SU-DHL-6 (cell line): Measurements from ENCODE around the gene DSCAML1.

Source experiments
- H2AFZ ChIP-seq: fragments of 200-600 bp; sonication (generic); 2 replicates; pipeline ENCODE4 v1.6.1; 2014; ENCODE audit warnings: low read depth, mild to moderate bottlenecking, moderate library complexity, mixed read lengths, antibody characterized with exemption, low read length; ENCODE audit not compliant: severe bottlenecking
- H3F3A ChIP-seq: fragments of 200-600 bp; shearing (Covaris generic); 2 replicates; pipeline ENCODE4 v1.6.0; 2016; ENCODE audit warnings: antibody characterized with exemption, mild to moderate bottlenecking; ENCODE audit not compliant: insufficient read depth
- H3K27ac ChIP-seq: fragments of 200-600 bp; sonication (generic); 2 replicates; pipeline ENCODE4 v1.5.1; 2016; ENCODE audit warnings: low read depth, mild to moderate bottlenecking, low read length, moderate library complexity, mixed read lengths
- H3K27me3 ChIP-seq: fragments of 200-600 bp; sonication (generic), shearing (Covaris generic); 2 replicates; pipeline ENCODE4 v1.6.0; 2014; ENCODE audit warnings: mild to moderate bottlenecking, low read length
- H3K36me3 ChIP-seq: fragments of 200-600 bp; sonication (generic); 2 replicates; pipeline ENCODE4 v1.6.1; 2014; ENCODE audit warnings: mild to moderate bottlenecking, low read length, mixed read lengths
- H3K4me2 ChIP-seq: fragments of 300-600, 200-600 bp; shearing (Covaris generic), sonication (generic); 2 replicates; pipeline ENCODE4 v1.6.0; 2014; ENCODE audit warnings: low read length, low read depth, mild to moderate bottlenecking; ENCODE audit not compliant: poor library complexity, severe bottlenecking
- H3K4me3 ChIP-seq: fragments of 200-600 bp; sonication (generic); 2 replicates; pipeline ENCODE4 v1.5.1; 2014; ENCODE audit warnings: antibody characterized with exemption, low read length, mild to moderate bottlenecking, mixed read lengths; ENCODE audit not compliant: insufficient read depth, poor library complexity, severe bottlenecking
- H3K79me2 ChIP-seq: fragments of 200-600 bp; sonication (generic); 2 replicates; pipeline ENCODE4 v1.6.1; 2014; ENCODE audit warnings: mild to moderate bottlenecking, low read length, moderate library complexity; ENCODE audit not compliant: insufficient read depth
- H3K9ac ChIP-seq: fragments of 200-600 bp; sonication (generic); 2 replicates; pipeline ENCODE4 v1.7.0; 2014; ENCODE audit warnings: mild to moderate bottlenecking, low read length
- H3K9me2 ChIP-seq: fragments of 200-600 bp; sonication (generic); replicated peaks from 2 replicates; pipeline ENCODE4 v1.6.1; 2014; ENCODE audit warnings: low read length; ENCODE audit not compliant: insufficient read depth
- H3K9me3 ChIP-seq: fragments of 200-600 bp; sonication (generic); 2 replicates; pipeline ENCODE4 v1.6.1; 2014; ENCODE audit warnings: low read length, mixed read lengths; ENCODE audit not compliant: insufficient read depth
- H4K20me1 ChIP-seq: fragments of 200-600 bp; sonication (generic); 2 replicates; pipeline ENCODE4 v1.6.1; 2014; ENCODE audit warnings: low read depth, mild to moderate bottlenecking, antibody characterized with exemption, low read length, moderate library complexity, mixed read lengths
- EZH2phosphoT487 ChIP-seq: fragments of 200-600 bp; sonication (generic), shearing (Covaris generic); conservative IDR thresholded peaks from 2 replicates; pipeline ENCODE4 v1.6.1; 2018; ENCODE audit warnings: mild to moderate bottlenecking, antibody characterized with exemption, low read length, moderate library complexity, mixed read lengths
- TF ChIP-seq, protein P1 (sequence below): fragments of 200-600 bp; sonication (generic); IDR thresholded peaks from one replicate; pipeline ENCODE4 v1.5.1; 2017; ENCODE audit warnings: antibody characterized with exemption, mild to moderate bottlenecking, low read length, moderate library complexity; ENCODE audit not compliant: insufficient read depth, poor library complexity, severe bottlenecking

Gene DSCAML1

DNA sequence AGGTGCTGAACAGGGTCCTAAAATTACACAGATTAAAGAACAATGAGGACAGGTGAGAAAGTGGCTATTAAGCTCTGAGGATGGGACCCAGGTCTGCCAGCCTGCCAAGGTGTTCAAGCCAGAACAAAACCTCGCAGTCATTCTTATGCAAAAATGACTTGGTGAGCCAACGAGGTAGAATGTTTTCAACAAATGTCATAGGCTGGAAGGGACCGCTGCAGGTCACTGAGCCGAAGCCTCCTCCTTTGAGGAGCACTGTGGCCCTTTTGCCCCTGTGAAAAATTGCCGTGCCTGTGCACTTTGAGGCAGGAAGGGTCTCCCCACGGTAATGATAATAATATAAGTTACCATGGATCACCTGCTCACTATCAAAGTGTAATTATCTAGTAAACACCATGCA lies 216.2 kb downstream of the DSCAML1 start:
- Histone ChIP-seq H3K9ac (no peak overlapping the region), H3K79me2 (no peaks in the 10 kb centered on the region), H4K20me1 (no peaks in the 10 kb centered on the region), H3K27ac (no peak overlapping the region), H3K4me3 (no peak overlapping the region), H3K9me2 (no peaks in the 10 kb centered on the region), H2AFZ (no peak overlapping the region), H3K4me2 (no peak overlapping the region), H3F3A (no peaks in the 10 kb centered on the region), H3K9me3 (no peaks in the 10 kb centered on the region), H3K27me3 (no peaks in the 10 kb centered on the region), H3K36me3 (no peaks in the 10 kb centered on the region)
- no peak for TF ChIP-seq EZH2phosphoT487
- TF ChIP-seq, protein P1, sequence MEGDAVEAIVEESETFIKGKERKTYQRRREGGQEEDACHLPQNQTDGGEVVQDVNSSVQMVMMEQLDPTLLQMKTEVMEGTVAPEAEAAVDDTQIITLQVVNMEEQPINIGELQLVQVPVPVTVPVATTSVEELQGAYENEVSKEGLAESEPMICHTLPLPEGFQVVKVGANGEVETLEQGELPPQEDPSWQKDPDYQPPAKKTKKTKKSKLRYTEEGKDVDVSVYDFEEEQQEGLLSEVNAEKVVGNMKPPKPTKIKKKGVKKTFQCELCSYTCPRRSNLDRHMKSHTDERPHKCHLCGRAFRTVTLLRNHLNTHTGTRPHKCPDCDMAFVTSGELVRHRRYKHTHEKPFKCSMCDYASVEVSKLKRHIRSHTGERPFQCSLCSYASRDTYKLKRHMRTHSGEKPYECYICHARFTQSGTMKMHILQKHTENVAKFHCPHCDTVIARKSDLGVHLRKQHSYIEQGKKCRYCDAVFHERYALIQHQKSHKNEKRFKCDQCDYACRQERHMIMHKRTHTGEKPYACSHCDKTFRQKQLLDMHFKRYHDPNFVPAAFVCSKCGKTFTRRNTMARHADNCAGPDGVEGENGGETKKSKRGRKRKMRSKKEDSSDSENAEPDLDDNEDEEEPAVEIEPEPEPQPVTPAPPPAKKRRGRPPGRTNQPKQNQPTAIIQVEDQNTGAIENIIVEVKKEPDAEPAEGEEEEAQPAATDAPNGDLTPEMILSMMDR, result no peak

DNA sequence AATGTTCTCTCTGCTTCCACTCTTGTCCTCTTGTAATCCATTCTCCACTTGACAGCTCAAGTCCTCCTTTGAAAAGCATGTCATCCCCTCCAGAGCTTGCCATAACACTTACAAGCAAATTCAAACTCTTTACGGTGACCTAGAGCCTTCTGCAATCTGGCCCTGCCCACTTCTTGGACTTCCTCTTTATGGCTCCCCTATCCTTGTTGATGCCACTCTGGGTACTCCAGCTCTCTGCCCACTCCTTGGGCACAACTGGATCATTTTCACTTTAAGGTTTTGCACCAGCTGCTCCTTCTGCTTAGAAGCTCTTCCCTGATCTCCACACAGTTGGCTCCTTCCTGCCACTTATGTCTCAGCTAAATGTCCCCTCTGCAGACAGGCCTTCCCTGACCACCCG lies 217.9 kb downstream of the DSCAML1 start:
- no peaks in the 10 kb centered on the region for H3K9me3 ChIP-seq
- H3F3A ChIP-seq, result no peaks in the 10 kb centered on the region
- no peak for TF ChIP-seq EZH2phosphoT487
- TF ChIP-seq, protein P1, result no peak
- H3K4me2 ChIP-seq, result no peak overlapping the region
- H3K79me2 ChIP-seq, result no peaks in the 10 kb centered on the region
- no peaks in the 10 kb centered on the region for H3K27me3 ChIP-seq
- no peak overlapping the region for H3K4me3 ChIP-seq
- no peaks in the 10 kb centered on the region for H4K20me1 ChIP-seq
- no peak overlapping the region for H3K9ac ChIP-seq
- no peak overlapping the region for H2AFZ ChIP-seq
- H3K36me3 ChIP-seq, result no peaks in the 10 kb centered on the region
- H3K27ac ChIP-seq, result no peak overlapping the region
- H3K9me2 ChIP-seq, result no peaks in the 10 kb centered on the region

DNA sequence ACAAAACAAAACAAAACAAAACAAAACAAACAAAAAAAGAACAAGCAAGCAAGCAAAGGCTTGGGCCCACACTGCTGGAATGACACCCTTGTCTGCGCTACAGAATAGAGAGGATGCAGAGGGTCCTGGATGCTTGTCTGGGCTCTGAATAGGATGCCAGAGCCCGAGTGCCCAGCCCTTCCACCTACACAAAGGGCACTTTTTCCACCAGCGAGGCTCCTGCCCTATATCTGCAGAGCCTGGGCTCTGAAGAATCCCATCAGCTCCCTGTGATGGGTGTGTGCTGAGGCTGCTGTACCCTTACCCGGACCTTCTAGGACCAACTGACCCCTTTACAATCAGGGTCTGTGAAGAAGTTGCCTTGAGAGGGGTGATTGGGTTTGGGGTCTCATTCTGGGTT lies 221.2 kb downstream of the DSCAML1 start:
- H4K20me1 ChIP-seq, result no peaks in the 10 kb centered on the region
- no peak overlapping the region for H3K4me3 ChIP-seq
- no peaks in the 10 kb centered on the region for H3K79me2 ChIP-seq
- H3K4me2 ChIP-seq, result no peak overlapping the region
- H2AFZ ChIP-seq, result no peak overlapping the region
- H3K9me3 ChIP-seq, result no peaks in the 10 kb centered on the region
- no peak overlapping the region for H3K9ac ChIP-seq
- H3F3A ChIP-seq, result no peaks in the 10 kb centered on the region
- TF ChIP-seq, protein P1, result no peak
- TF ChIP-seq EZH2phosphoT487, result no peak
- H3K36me3 ChIP-seq, result no peaks in the 10 kb centered on the region
- H3K27me3 ChIP-seq, result no peaks in the 10 kb centered on the region
- no peaks in the 10 kb centered on the region for H3K9me2 ChIP-seq
- no peak overlapping the region for H3K27ac ChIP-seq
